H1 (cell line): Measurements from ENCODE around the gene SLK. TPM values are rescaled to one million over a fixed set of nuclear protein-coding genes. Genes with fewer than 3 reads are reported as not detected.

Experiments used
- CTCF ChIA-PET: fragments of 300-600 bp; sonication (Branson Sonifier 250); formaldehyde crosslinking; loops from one replicate; lab custom pipeline; 2021; ENCODE audit not compliant: partially characterized antibody; lab: Charles Lee
- POLR2A ChIA-PET: fragments of 300-600 bp; sonication (Branson Sonifier 250); formaldehyde crosslinking; loops from one replicate; lab custom pipeline; 2021; ENCODE audit warnings: inconsistent platforms; ENCODE audit not compliant: partially characterized antibody; lab: Charles Lee
- DNase-seq, 2 experiments: peaks; one replicate each; pipeline versions ENCODE4 v3.0.0 to v3.0.0-alpha.2; 2010 to 2022; ENCODE audit warnings: low spot score in 2 of 2, low read depth in 1 of 2, mixed read lengths in 1 of 2
- FAIRE-seq: peaks from 2 replicates; lab custom pipeline; 2011; peaks lifted over from hg19 to GRCh38; lab: Jason Lieb, UNC
- H2AFZ ChIP-seq: 2 replicates; pipeline ENCODE4 v1.8.1; 2012; ENCODE audit warnings: low read length, inconsistent platforms
- H2AK5ac ChIP-seq: 2 replicates; pipeline ENCODE4 v1.6.1; 2013; ENCODE audit warnings: low read depth, low read length
- H2BK120ac ChIP-seq: replicated peaks from 2 replicates; pipeline ENCODE3; 2013; ENCODE audit warnings: low read depth, low read length, inconsistent platforms
- H2BK12ac ChIP-seq: 2 replicates; pipeline ENCODE4 v1.6.1; 2013; ENCODE audit warnings: low read depth, low read length
- H2BK15ac ChIP-seq: 2 replicates; pipeline ENCODE4 v1.6.1; 2013; ENCODE audit warnings: low read length
- H2BK20ac ChIP-seq: 2 replicates; pipeline ENCODE4 v1.6.1; 2013; ENCODE audit warnings: low read length
- H2BK5ac ChIP-seq: 2 replicates; pipeline ENCODE4 v1.6.1; 2013; ENCODE audit warnings: low read depth, low read length
- H3K14ac ChIP-seq: 2 replicates; pipeline ENCODE4 v1.6.1; 2013; ENCODE audit warnings: inconsistent platforms; ENCODE audit not compliant: insufficient read length
- H3K18ac ChIP-seq: 2 replicates; pipeline ENCODE4 v1.6.1; 2013; ENCODE audit warnings: low read length; ENCODE audit errors: extremely low read depth
- H3K23ac ChIP-seq: 2 replicates; pipeline ENCODE4 v1.6.1; 2013; ENCODE audit warnings: inconsistent platforms; ENCODE audit not compliant: insufficient read length
- H3K23me2 ChIP-seq: 2 replicates; pipeline ENCODE4 v1.6.1; 2013; ENCODE audit warnings: low read depth, low read length
- H3K27ac ChIP-seq: 2 replicates; pipeline ENCODE4 v1.6.1; 2011; ENCODE audit warnings: low read depth, low read length, inconsistent platforms
- H3K27me3 ChIP-seq, 4 experiments: replicated peaks in 1 of 4; 1 replicate in 1 of 4; 2 replicates in 3 of 4; pipeline versions ENCODE4 v1.6.1 to v1.8.1; 2011 to 2013; ENCODE audit warnings: low read length in 3 of 4, mild to moderate bottlenecking in 3 of 4, inconsistent platforms in 2 of 4, mixed read lengths in 2 of 4, moderate library complexity in 1 of 4; ENCODE audit not compliant: control insufficient read depth in 3 of 4, insufficient read depth in 3 of 4; ENCODE audit errors: extremely low read depth in 1 of 4
- H3K36me3 ChIP-seq, 4 experiments: 2 replicates each; pipeline versions ENCODE4 v1.6.1 to v1.8.1; 2011 to 2013; ENCODE audit warnings: mild to moderate bottlenecking in 4 of 4, low read length in 3 of 4, moderate library complexity in 2 of 4, control low read depth in 1 of 4, inconsistent platforms in 1 of 4; ENCODE audit not compliant: insufficient read depth in 4 of 4, control insufficient read depth in 2 of 4
- H3K4ac ChIP-seq: replicated peaks from 2 replicates; pipeline ENCODE3; 2013; ENCODE audit warnings: low read length, low read depth, mixed read lengths, inconsistent platforms; ENCODE audit not compliant: insufficient read length
- H3K4me1 ChIP-seq, 4 experiments: replicated peaks in 1 of 4; 1 replicate in 1 of 4; 2 replicates in 3 of 4; pipeline versions ENCODE4 v1.6.1 to v1.8.1; 2011 to 2013; ENCODE audit warnings: low read length in 3 of 4, inconsistent platforms in 2 of 4, mixed read lengths in 1 of 4; ENCODE audit not compliant: insufficient read depth in 4 of 4, control insufficient read depth in 3 of 4
- H3K4me2 ChIP-seq, 2 experiments: 2 replicates each; pipeline versions ENCODE4 v1.6.1 to v1.8.1; 2011 to 2013; ENCODE audit warnings: low read depth in 2 of 2, low read length in 2 of 2, control low read depth in 1 of 2, inconsistent platforms in 1 of 2, mild to moderate bottlenecking in 1 of 2; ENCODE audit not compliant: insufficient read depth in 1 of 2
- H3K4me3 ChIP-seq, 4 experiments: fragments of 200-600, 300-600 bp in 1 of 4; sonication (generic), shearing (Covaris generic), sonication (Bioruptor Twin) in 1 of 4; 2 replicates each; pipeline versions ENCODE4 v1.5.1 to v1.8.1; 2011 to 2016; ENCODE audit warnings: low read length in 4 of 4, low read depth in 3 of 4, control low read depth in 2 of 4, inconsistent platforms in 2 of 4, mild to moderate bottlenecking in 2 of 4, mixed read lengths in 1 of 4, moderate library complexity in 1 of 4; ENCODE audit not compliant: insufficient read depth in 2 of 4; ENCODE audit errors: extremely low read depth in 1 of 4
- H3K56ac ChIP-seq: replicated peaks from 2 replicates; pipeline ENCODE3; 2013; ENCODE audit warnings: low read depth, mild to moderate bottlenecking, mixed read lengths, low read length, inconsistent platforms; ENCODE audit not compliant: insufficient read length
- H3K79me1 ChIP-seq: 2 replicates; pipeline ENCODE4 v1.6.1; 2013; ENCODE audit warnings: low read depth, low read length, control low read depth
- H3K79me2 ChIP-seq, 2 experiments: 2 replicates each; pipeline versions ENCODE4 v1.6.1 to v1.8.1; 2012 to 2013; ENCODE audit warnings: low read length in 2 of 2, mild to moderate bottlenecking in 2 of 2, inconsistent platforms in 1 of 2; ENCODE audit not compliant: insufficient read depth in 2 of 2, control insufficient read depth in 1 of 2
- H3K9ac ChIP-seq, 4 experiments: replicated peaks in 1 of 4; 1 replicate in 1 of 4; 2 replicates in 3 of 4; pipeline versions ENCODE4 v1.6.1 to v1.8.1; 2011 to 2013; ENCODE audit warnings: low read depth in 3 of 4, low read length in 3 of 4, control low read depth in 2 of 4, mild to moderate bottlenecking in 2 of 4, moderate library complexity in 2 of 4, inconsistent platforms in 1 of 4; ENCODE audit errors: extremely low read depth in 1 of 4
- H3K9me3 ChIP-seq, 2 experiments: 2 replicates each; pipeline versions ENCODE4 v1.6.1 to v1.8.1; 2012 to 2013; ENCODE audit warnings: mild to moderate bottlenecking in 2 of 2, moderate library complexity in 2 of 2, control low read depth in 1 of 2, inconsistent platforms in 1 of 2, low read depth in 1 of 2, low read length in 1 of 2, mixed read lengths in 1 of 2; ENCODE audit not compliant: insufficient read depth in 2 of 2
- H4K20me1 ChIP-seq, 2 experiments: replicated peaks in 1 of 2; 2 replicates each; pipeline versions ENCODE3 to v1.8.1; 2011 to 2013; ENCODE audit warnings: inconsistent platforms in 2 of 2, low read length in 2 of 2, mild to moderate bottlenecking in 1 of 2; ENCODE audit not compliant: insufficient read depth in 2 of 2, control insufficient read depth in 1 of 2
- H4K5ac ChIP-seq: 2 replicates; pipeline ENCODE4 v1.6.1; 2013; ENCODE audit warnings: low read length, low read depth, mixed read lengths, inconsistent platforms; ENCODE audit not compliant: insufficient read length
- H4K8ac ChIP-seq: 2 replicates; pipeline ENCODE4 v1.8.0; 2013; ENCODE audit warnings: mild to moderate bottlenecking, moderate library complexity, low read length, inconsistent platforms; ENCODE audit not compliant: insufficient read depth; ENCODE audit errors: extremely low read depth
- H4K91ac ChIP-seq: replicated peaks from 2 replicates; pipeline ENCODE3; 2013; ENCODE audit warnings: low read length, mixed read lengths, inconsistent platforms; ENCODE audit not compliant: insufficient read length
- BCL11A ChIP-seq, 2 experiments: IDR thresholded peaks; one replicate each; pipeline ENCODE4 v1.6.1; 2011; ENCODE audit warnings: low read depth in 2 of 2, low read length in 2 of 2, mild to moderate bottlenecking in 2 of 2
- CTBP2 ChIP-seq: IDR thresholded peaks from 2 replicates; pipeline ENCODE4 v1.7.0; 2011; ENCODE audit warnings: borderline replicate concordance, mild to moderate bottlenecking, moderate library complexity, mixed read lengths, low read length; ENCODE audit not compliant: insufficient read depth, insufficient read length
- CTCF ChIP-seq, 3 experiments: IDR thresholded peaks; 1 replicate in 2 of 3; 2 replicates in 1 of 3; pipeline versions ENCODE4 v1.5.1 to v1.6.1; 2011; ENCODE audit warnings: low read length in 3 of 3, mild to moderate bottlenecking in 3 of 3, inconsistent platforms in 2 of 3, low read depth in 1 of 3, moderate library complexity in 1 of 3; ENCODE audit not compliant: insufficient read depth in 1 of 3; ENCODE audit errors: control extremely low read depth in 1 of 3
- EP300 ChIP-seq, 2 experiments: IDR thresholded peaks; 1 replicate in 1 of 2; 2 replicates in 1 of 2; pipeline ENCODE4 v1.6.1; 2011 to 2012; ENCODE audit warnings: low read depth in 2 of 2, low read length in 2 of 2, mild to moderate bottlenecking in 2 of 2, borderline replicate concordance in 1 of 2, inconsistent platforms in 1 of 2, moderate library complexity in 1 of 2
- KDM4A ChIP-seq: IDR thresholded peaks from one replicate; pipeline ENCODE4 v1.7.1; 2012; ENCODE audit warnings: low read depth, mild to moderate bottlenecking, moderate library complexity, low read length, inconsistent platforms; ENCODE audit not compliant: severe bottlenecking
- POLR2AphosphoS5 ChIP-seq: IDR thresholded peaks from 2 replicates; pipeline ENCODE4 v1.6.1; 2011; ENCODE audit warnings: low read depth, low read length
- POU5F1 ChIP-seq: IDR thresholded peaks from 2 replicates; pipeline ENCODE4 v1.6.1; 2011; ENCODE audit warnings: low read depth, mild to moderate bottlenecking, low read length, moderate library complexity
- TBP ChIP-seq: IDR thresholded peaks from 2 replicates; pipeline ENCODE4 v1.6.1; 2011; ENCODE audit warnings: low read depth, low read length, improper control_type of control experiment
- TCF12 ChIP-seq: IDR thresholded peaks from 2 replicates; pipeline ENCODE4 v1.6.1; 2011; ENCODE audit warnings: low read depth, mild to moderate bottlenecking, low read length
- WGBS, 2 experiments: shearing (Covaris generic) in 1 of 2; methylation state at CpG; one replicate each; pipeline versions ENCODE4 v1.1.6 to v1.1.7; 2013 to 2015; ENCODE audit warnings: low lambda C conversion rate in 2 of 2, mixed read lengths in 2 of 2, inconsistent platforms in 1 of 2, low coverage in 1 of 2, missing lambda C conversion rate in 1 of 2; ENCODE audit not compliant: insufficient replicate concordance in 2 of 2, insufficient coverage in 1 of 2, insufficient read length in 1 of 2; ENCODE audit errors: extremely low coverage in 1 of 2, missing lambda C conversion rate in 1 of 2; 5-methylcytosine and 5-hydroxymethylcytosine counted together
- polyA plus RNA-seq, 7 experiments: library from polyadenylated mRNA; depleted of rRNA in 3 of 7; stranded (reverse) in 5 of 7; unstranded in 2 of 7; fragments of >200 nt in 5 of 7; fragments of 200-250 nt in 2 of 7; gene quantifications; 1 replicate in 5 of 7; 2 replicates in 1 of 7; 4 replicates in 1 of 7; pipeline versions ENCODE4 v1.2.1 to v1.2.3, GENCODE V29; 2011 to 2013; ENCODE audit warnings: missing spikeins in 2 of 7, mixed read lengths in 2 of 7
- total RNA-seq: library from RNA; stranded (reverse); fragmentation: NEBNext Ultra II Directional; extraction: Animal tissue kit (Norgen Biotek cat#: 25700); gene quantifications from 2 replicates; pipeline ENCODE4 v1.2.1, GENCODE V29; 2021

The SLK gene
- total and polyA plus RNA-seq, 2 of the 8 experiments (the other 6 are each of a cell fraction or from before 2014, with no cell fraction given), result 2.7 to 18.3 TPM

- Histone ChIP-seq H4K20me1 (no peaks in the 10 kb centered on the region), H2BK120ac (no peak overlapping the region), H3K27ac (no peak overlapping the region), H3K79me2 (no peaks in the 10 kb centered on the region), H3K79me1 (no peaks in the 10 kb centered on the region), H3K4me1 (peaks cover 0 to 4% (median 2%) of the 10 kb centered on the region in 4 experiments; a peak in 3 of 7 replicates), H3K27me3 (no peaks in the 10 kb centered on the region), H3K9me3 (no peaks in the 10 kb centered on the region), H3K4ac (no peak overlapping the region), H4K8ac (no peak overlapping the region), H3K23ac (no peak overlapping the region), H3K18ac (no peak overlapping the region), H3K4me3 (no peak overlapping the region), H2AK5ac (no peak overlapping the region), H3K9ac (no peak overlapping the region; a peak in 1 of 7 replicates), H2AFZ (no peak overlapping the region), H3K14ac (no peak overlapping the region), H3K36me3 (no peaks in the 10 kb centered on the region), H2BK12ac (0 out of 2 replicates have a peak overlapping the region, but pooled peaks have one; percentile 17), H3K23me2 (no peaks in the 10 kb centered on the region), H2BK15ac (no peak overlapping the region), H2BK5ac (no peak overlapping the region), H4K5ac (no peak overlapping the region), H3K4me2 (no peak overlapping the region), H4K91ac (no peak overlapping the region), H2BK20ac (no peak overlapping the region), H3K56ac (no peak overlapping the region)
- POLR2A ChIA-PET, result interaction anchor here (0.9 to 1.3 kb wide), 3 partner anchors 9 to 72 kb away, joined by 3 to 8 read pairs (median 3); partner anchors contain the start of gene SFR1
- 89% methylated on average over 8 of the region's 8 CpGs; no CpG with 5 or more reads in 1 of the 2 experiments for WGBS, 2 experiments
- CTCF ChIA-PET, result interaction anchor here (0.9 to 1.8 kb wide), 6 partner anchors 11 to 249 kb away, joined by 3 to 8 read pairs (median 4); no protein-coding TSS in a partner anchor
- no peak for DNase-seq
- no peak for FAIRE-seq
- TF ChIP-seq CTBP2 (no peak), CTCF (IDR thresholded peaks at IDR 0.05; ENCODE audit: control extremely low read depth in 1 of 3, insufficient read depth in 1 of 3, low read depth in 1 of 3, low read length in 3 of 3) (no peak), POU5F1 (no peak), POLR2AphosphoS5 (no peak), TCF12 (no peak), TBP (no peak), EP300 (IDR thresholded peaks at IDR 0.05; ENCODE audit: borderline replicate concordance in 1 of 2, low read depth in 2 of 2, low read length in 2 of 2) (no peak), BCL11A (IDR thresholded peaks at IDR 0.05; ENCODE audit: low read depth in 2 of 2, low read length in 2 of 2) (no peak), KDM4A (no peak)
Observed at GRCh38 chr10:104049504-104050250, 82.7 kb downstream of the SLK start.
